GM23338 (cell line): Measurements from ENCODE around the gene RAC3. TPM values are rescaled to one million over a fixed set of nuclear protein-coding genes. Genes with fewer than 3 reads are reported as not detected.

ENCODE experiments used
- ATAC-seq: fragments of 200-7000 bp; cut with Tn5 transposase; 3 replicates; pipeline ENCODE4 v1.9.1; 2020
- DNase-seq: peaks from one replicate; pipeline ENCODE4 v3.0.0-alpha.2; 2015; ENCODE audit warnings: low spot score
- H2AFZ ChIP-seq: fragments of 200-600 bp; sonication (generic); 2 replicates; pipeline ENCODE4 v1.8.0; 2016; ENCODE audit warnings: antibody characterized with exemption, mild to moderate bottlenecking, moderate library complexity
- H3F3A ChIP-seq: fragments of 200-600 bp; sonication (generic); replicated peaks from 2 replicates; pipeline ENCODE4 v1.8.0; 2017; ENCODE audit warnings: antibody characterized with exemption, mixed run types, low read depth
- H3K27ac ChIP-seq: fragments of 200-600 bp; sonication (generic); 2 replicates; pipeline ENCODE4 v1.6.1; 2016; ENCODE audit warnings: low read depth
- H3K27me3 ChIP-seq: fragments of 200-600 bp; sonication (generic); 2 replicates; pipeline ENCODE4 v1.8.0; 2016; ENCODE audit warnings: mild to moderate bottlenecking, mixed run types, moderate library complexity; ENCODE audit not compliant: insufficient read depth
- H3K36me3 ChIP-seq: fragments of 200-600 bp; sonication (generic); 2 replicates; pipeline ENCODE4 v1.8.0; 2016; ENCODE audit warnings: mild to moderate bottlenecking; ENCODE audit not compliant: insufficient read depth
- H3K4me1 ChIP-seq: fragments of 200-600 bp; sonication (generic); 2 replicates; pipeline ENCODE4 v1.8.0; 2016; ENCODE audit warnings: mild to moderate bottlenecking, moderate library complexity; ENCODE audit not compliant: insufficient read depth
- H3K4me2 ChIP-seq: fragments of 200-600 bp; sonication (generic); 2 replicates; pipeline ENCODE4 v1.7.1; 2017; ENCODE audit warnings: mixed run types
- H3K4me3 ChIP-seq: fragments of 200-600 bp; sonication (generic); 2 replicates; pipeline ENCODE4 v1.6.1; 2016; ENCODE audit warnings: mixed run types
- H3K79me2 ChIP-seq: fragments of 200-600 bp; sonication (generic); replicated peaks from 2 replicates; pipeline ENCODE4 v1.8.0; 2017; ENCODE audit warnings: mild to moderate bottlenecking; ENCODE audit not compliant: insufficient read depth
- H3K9me2 ChIP-seq: fragments of 200-600 bp; sonication (generic); 2 replicates; pipeline ENCODE4 v1.8.0; 2017; ENCODE audit not compliant: insufficient read depth
- H4K20me1 ChIP-seq: fragments of 200-600 bp; sonication (generic); replicated peaks from 2 replicates; pipeline ENCODE4 v1.8.0; 2017; ENCODE audit warnings: mild to moderate bottlenecking; ENCODE audit not compliant: insufficient read depth
- H3K27ac Mint-ChIP-seq: 2 replicates; pipeline ENCODE4 v1.8.0; 2020; ENCODE audit warnings: inconsistent platforms, mild to moderate bottlenecking, moderate library complexity, mixed read lengths
- H3K27me3 Mint-ChIP-seq: 3 replicates; pipeline ENCODE4 v1.8.0; 2022; ENCODE audit warnings: low read depth, mild to moderate bottlenecking, moderate library complexity, mixed read lengths, inconsistent platforms; ENCODE audit not compliant: insufficient read depth, poor library complexity
- H3K36me3 Mint-ChIP-seq: 3 replicates; pipeline ENCODE4 v1.8.0; 2021; ENCODE audit warnings: low read depth, mild to moderate bottlenecking, inconsistent platforms, moderate library complexity, mixed read lengths
- H3K4me1 Mint-ChIP-seq: 3 replicates; pipeline ENCODE4 v1.8.0; 2020; ENCODE audit warnings: mild to moderate bottlenecking, inconsistent platforms, mixed read lengths
- H3K4me3 Mint-ChIP-seq: 3 replicates; pipeline ENCODE4 v1.8.0; 2021; ENCODE audit warnings: moderate library complexity, mild to moderate bottlenecking, inconsistent platforms, mixed read lengths
- H3K9me3 Mint-ChIP-seq: 3 replicates; pipeline ENCODE4 v1.8.0; 2020; ENCODE audit warnings: moderate library complexity, mild to moderate bottlenecking, inconsistent platforms, mixed read lengths
- CREB1 ChIP-seq: fragments of 250-450 bp; sonication (Bioruptor Pico); IDR thresholded peaks from 2 replicates; pipeline ENCODE4 v1.5.0; 2020; ENCODE audit warnings: low read depth, mild to moderate bottlenecking, moderate library complexity
- EZH2 ChIP-seq: fragments of 200-600 bp; sonication (generic); IDR thresholded peaks from one replicate; pipeline ENCODE4 v1.8.0; 2017; ENCODE audit warnings: antibody characterized with exemption, mild to moderate bottlenecking, low read depth; ENCODE audit not compliant: unreplicated experiment
- EZH2phosphoT487 ChIP-seq: fragments of 200-600 bp; sonication (generic); IDR thresholded peaks from one replicate; pipeline ENCODE4 v1.8.1; 2018; ENCODE audit warnings: antibody characterized with exemption; ENCODE audit not compliant: unreplicated experiment
- JUNB ChIP-seq: IDR thresholded peaks from one replicate; pipeline ENCODE4 v1.6.1; 2016; ENCODE audit warnings: antibody characterized with exemption; ENCODE audit not compliant: unreplicated experiment
- NANOG ChIP-seq: IDR thresholded peaks from 2 replicates; pipeline ENCODE4 v1.6.1; 2016; ENCODE audit warnings: antibody characterized with exemption, borderline replicate concordance
- POLR2AphosphoS5 ChIP-seq: IDR thresholded peaks from 2 replicates; pipeline ENCODE4 v1.6.1; 2016; ENCODE audit warnings: antibody characterized with exemption, low read depth
- STAT1 ChIP-seq: IDR thresholded peaks from one replicate; pipeline ENCODE4 v1.6.1; 2016; ENCODE audit warnings: antibody characterized with exemption; ENCODE audit not compliant: unreplicated experiment
- ZNF114 ChIP-seq: fragments of 250-450 bp; sonication (Bioruptor Pico); IDR thresholded peaks from 2 replicates; pipeline ENCODE4 v1.5.0; 2020; ENCODE audit warnings: mild to moderate bottlenecking, moderate library complexity
- ZNF331 ChIP-seq: fragments of 250-450 bp; sonication (Bioruptor Pico); IDR thresholded peaks from 2 replicates; pipeline ENCODE4 v1.5.0; 2020; ENCODE audit warnings: low read depth, mild to moderate bottlenecking, moderate library complexity
- polyA plus RNA-seq: library from polyadenylated mRNA; unstranded; fragments of >200 nt; fragmentation: Nextera tagmentation; extraction: Ambion mirVana; gene quantifications from 2 replicates; pipeline ENCODE4 v1.2.1, GENCODE V29; 2016
- total RNA-seq: library from RNA; depleted of rRNA; stranded (reverse); fragments of >200 nt; shearing (Covaris generic); gene quantifications from 2 replicates; pipeline ENCODE4 v1.2.3, GENCODE V29; 2014
- TF ChIP-seq, protein P1 (sequence below), 2 experiments: fragments of 200-600 bp in 1 of 2; sonication (generic) in 1 of 2; conservative IDR thresholded peaks; 2 replicates each; pipeline versions ENCODE4 v1.5.1 to v1.6.1; 2016 to 2017; ENCODE audit warnings: antibody characterized with exemption in 2 of 2, low read depth in 2 of 2, mild to moderate bottlenecking in 2 of 2, moderate library complexity in 1 of 2
- TF ChIP-seq, protein P2 (sequence below): IDR thresholded peaks from one replicate; pipeline ENCODE4 v1.6.1; 2018; ENCODE audit warnings: antibody characterized with exemption; ENCODE audit not compliant: unreplicated experiment
- TF ChIP-seq, protein P3 (sequence below): fragments of 250-450 bp; sonication (Bioruptor Pico); IDR thresholded peaks from 2 replicates; pipeline ENCODE4 v1.5.0; 2020; ENCODE audit warnings: mild to moderate bottlenecking, moderate library complexity
- TF ChIP-seq, protein P4 (sequence below): IDR thresholded peaks from 2 replicates; pipeline ENCODE4 v1.6.1; 2016; ENCODE audit warnings: antibody characterized with exemption

The RAC3 gene
- total and polyA plus RNA-seq, 2 experiments from 2014 or later, result 31.5 to 293 TPM

DNA sequence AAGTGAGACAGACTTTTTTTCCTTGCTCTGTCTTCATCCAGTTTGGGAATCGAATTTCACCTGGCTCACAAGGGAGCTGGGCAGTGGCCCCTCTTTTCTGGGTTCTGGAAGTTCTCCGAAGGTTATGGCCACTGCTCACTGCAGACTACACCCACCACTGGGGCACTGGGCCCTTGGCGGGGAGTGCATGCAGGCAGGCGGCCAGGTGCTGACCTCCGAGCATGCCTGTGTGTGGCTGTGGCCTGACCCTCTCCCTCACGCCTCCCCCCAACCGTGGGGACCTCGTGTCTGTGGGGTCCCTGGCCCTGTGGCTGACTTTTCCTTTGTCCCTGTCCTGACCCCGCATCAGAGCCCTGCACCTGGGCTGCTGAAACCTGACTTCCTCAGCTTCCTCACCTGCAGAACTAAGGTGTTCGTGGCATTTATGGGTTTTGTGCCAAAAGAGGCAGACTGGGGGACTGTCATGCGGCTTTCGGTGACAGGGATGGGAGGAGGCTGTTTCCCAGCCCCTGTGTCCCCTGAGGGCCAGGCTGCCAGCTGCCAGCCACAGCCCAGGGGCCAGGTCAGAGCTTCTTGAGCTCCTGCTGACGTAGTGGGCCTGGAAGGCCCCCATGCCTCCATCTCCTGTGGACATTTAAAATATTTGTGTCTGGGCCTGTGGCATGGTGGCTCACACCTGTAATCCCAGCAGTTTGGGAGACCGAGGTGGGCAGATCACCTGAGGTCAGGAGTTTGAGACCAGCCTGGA is 32.6 kb upstream of the RAC3 start:
- Mint-ChIP-seq H3K27me3 (peaks cover 15% of the 10 kb centered on the region), H3K36me3 (peaks cover 6% of the 10 kb centered on the region; the same call in 1 of the 3 replicates), H3K4me3 (no peak overlapping the region), H3K9me3 (no peaks in the 10 kb centered on the region), H3K4me1 (peaks cover 5% of the 10 kb centered on the region), H3K27ac (no peak overlapping the region)
- Histone ChIP-seq H3K79me2 (no peaks in the 10 kb centered on the region), H3K27ac (no peak overlapping the region), H3K4me2 (no peak overlapping the region), H3K27me3 (no peaks in the 10 kb centered on the region), H3K4me3 (no peak overlapping the region), H3K9me2 (no peaks in the 10 kb centered on the region), H2AFZ (no peak overlapping the region), H3K4me1 (no peaks in the 10 kb centered on the region), H3K36me3 (no peaks in the 10 kb centered on the region), H4K20me1 (0 out of 2 replicates have a peak, but pooled peaks cover 4% of the 10 kb centered on the region), H3F3A (0 out of 2 replicates have a peak, but pooled peaks cover 2% of the 10 kb centered on the region)
- DNase-seq, result no peak
- ATAC-seq, result no peak
- TF ChIP-seq CREB1 (no peak), EZH2 (no peak), JUNB (no peak), EZH2phosphoT487 (no peak), POLR2AphosphoS5 (no peak), NANOG (no peak), ZNF331 (CRISPR knock-in tag) (no peak), ZNF114 (CRISPR knock-in tag) (no peak), STAT1 (no peak)
- TF ChIP-seq, protein P1, sequence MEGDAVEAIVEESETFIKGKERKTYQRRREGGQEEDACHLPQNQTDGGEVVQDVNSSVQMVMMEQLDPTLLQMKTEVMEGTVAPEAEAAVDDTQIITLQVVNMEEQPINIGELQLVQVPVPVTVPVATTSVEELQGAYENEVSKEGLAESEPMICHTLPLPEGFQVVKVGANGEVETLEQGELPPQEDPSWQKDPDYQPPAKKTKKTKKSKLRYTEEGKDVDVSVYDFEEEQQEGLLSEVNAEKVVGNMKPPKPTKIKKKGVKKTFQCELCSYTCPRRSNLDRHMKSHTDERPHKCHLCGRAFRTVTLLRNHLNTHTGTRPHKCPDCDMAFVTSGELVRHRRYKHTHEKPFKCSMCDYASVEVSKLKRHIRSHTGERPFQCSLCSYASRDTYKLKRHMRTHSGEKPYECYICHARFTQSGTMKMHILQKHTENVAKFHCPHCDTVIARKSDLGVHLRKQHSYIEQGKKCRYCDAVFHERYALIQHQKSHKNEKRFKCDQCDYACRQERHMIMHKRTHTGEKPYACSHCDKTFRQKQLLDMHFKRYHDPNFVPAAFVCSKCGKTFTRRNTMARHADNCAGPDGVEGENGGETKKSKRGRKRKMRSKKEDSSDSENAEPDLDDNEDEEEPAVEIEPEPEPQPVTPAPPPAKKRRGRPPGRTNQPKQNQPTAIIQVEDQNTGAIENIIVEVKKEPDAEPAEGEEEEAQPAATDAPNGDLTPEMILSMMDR (conservative IDR thresholded peaks at IDR 0.05; ENCODE audit: low read depth in 2 of 2), result no peak
- TF ChIP-seq, protein P2, sequence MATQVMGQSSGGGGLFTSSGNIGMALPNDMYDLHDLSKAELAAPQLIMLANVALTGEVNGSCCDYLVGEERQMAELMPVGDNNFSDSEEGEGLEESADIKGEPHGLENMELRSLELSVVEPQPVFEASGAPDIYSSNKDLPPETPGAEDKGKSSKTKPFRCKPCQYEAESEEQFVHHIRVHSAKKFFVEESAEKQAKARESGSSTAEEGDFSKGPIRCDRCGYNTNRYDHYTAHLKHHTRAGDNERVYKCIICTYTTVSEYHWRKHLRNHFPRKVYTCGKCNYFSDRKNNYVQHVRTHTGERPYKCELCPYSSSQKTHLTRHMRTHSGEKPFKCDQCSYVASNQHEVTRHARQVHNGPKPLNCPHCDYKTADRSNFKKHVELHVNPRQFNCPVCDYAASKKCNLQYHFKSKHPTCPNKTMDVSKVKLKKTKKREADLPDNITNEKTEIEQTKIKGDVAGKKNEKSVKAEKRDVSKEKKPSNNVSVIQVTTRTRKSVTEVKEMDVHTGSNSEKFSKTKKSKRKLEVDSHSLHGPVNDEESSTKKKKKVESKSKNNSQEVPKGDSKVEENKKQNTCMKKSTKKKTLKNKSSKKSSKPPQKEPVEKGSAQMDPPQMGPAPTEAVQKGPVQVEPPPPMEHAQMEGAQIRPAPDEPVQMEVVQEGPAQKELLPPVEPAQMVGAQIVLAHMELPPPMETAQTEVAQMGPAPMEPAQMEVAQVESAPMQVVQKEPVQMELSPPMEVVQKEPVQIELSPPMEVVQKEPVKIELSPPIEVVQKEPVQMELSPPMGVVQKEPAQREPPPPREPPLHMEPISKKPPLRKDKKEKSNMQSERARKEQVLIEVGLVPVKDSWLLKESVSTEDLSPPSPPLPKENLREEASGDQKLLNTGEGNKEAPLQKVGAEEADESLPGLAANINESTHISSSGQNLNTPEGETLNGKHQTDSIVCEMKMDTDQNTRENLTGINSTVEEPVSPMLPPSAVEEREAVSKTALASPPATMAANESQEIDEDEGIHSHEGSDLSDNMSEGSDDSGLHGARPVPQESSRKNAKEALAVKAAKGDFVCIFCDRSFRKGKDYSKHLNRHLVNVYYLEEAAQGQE, result no peak
- TF ChIP-seq, protein P3, sequence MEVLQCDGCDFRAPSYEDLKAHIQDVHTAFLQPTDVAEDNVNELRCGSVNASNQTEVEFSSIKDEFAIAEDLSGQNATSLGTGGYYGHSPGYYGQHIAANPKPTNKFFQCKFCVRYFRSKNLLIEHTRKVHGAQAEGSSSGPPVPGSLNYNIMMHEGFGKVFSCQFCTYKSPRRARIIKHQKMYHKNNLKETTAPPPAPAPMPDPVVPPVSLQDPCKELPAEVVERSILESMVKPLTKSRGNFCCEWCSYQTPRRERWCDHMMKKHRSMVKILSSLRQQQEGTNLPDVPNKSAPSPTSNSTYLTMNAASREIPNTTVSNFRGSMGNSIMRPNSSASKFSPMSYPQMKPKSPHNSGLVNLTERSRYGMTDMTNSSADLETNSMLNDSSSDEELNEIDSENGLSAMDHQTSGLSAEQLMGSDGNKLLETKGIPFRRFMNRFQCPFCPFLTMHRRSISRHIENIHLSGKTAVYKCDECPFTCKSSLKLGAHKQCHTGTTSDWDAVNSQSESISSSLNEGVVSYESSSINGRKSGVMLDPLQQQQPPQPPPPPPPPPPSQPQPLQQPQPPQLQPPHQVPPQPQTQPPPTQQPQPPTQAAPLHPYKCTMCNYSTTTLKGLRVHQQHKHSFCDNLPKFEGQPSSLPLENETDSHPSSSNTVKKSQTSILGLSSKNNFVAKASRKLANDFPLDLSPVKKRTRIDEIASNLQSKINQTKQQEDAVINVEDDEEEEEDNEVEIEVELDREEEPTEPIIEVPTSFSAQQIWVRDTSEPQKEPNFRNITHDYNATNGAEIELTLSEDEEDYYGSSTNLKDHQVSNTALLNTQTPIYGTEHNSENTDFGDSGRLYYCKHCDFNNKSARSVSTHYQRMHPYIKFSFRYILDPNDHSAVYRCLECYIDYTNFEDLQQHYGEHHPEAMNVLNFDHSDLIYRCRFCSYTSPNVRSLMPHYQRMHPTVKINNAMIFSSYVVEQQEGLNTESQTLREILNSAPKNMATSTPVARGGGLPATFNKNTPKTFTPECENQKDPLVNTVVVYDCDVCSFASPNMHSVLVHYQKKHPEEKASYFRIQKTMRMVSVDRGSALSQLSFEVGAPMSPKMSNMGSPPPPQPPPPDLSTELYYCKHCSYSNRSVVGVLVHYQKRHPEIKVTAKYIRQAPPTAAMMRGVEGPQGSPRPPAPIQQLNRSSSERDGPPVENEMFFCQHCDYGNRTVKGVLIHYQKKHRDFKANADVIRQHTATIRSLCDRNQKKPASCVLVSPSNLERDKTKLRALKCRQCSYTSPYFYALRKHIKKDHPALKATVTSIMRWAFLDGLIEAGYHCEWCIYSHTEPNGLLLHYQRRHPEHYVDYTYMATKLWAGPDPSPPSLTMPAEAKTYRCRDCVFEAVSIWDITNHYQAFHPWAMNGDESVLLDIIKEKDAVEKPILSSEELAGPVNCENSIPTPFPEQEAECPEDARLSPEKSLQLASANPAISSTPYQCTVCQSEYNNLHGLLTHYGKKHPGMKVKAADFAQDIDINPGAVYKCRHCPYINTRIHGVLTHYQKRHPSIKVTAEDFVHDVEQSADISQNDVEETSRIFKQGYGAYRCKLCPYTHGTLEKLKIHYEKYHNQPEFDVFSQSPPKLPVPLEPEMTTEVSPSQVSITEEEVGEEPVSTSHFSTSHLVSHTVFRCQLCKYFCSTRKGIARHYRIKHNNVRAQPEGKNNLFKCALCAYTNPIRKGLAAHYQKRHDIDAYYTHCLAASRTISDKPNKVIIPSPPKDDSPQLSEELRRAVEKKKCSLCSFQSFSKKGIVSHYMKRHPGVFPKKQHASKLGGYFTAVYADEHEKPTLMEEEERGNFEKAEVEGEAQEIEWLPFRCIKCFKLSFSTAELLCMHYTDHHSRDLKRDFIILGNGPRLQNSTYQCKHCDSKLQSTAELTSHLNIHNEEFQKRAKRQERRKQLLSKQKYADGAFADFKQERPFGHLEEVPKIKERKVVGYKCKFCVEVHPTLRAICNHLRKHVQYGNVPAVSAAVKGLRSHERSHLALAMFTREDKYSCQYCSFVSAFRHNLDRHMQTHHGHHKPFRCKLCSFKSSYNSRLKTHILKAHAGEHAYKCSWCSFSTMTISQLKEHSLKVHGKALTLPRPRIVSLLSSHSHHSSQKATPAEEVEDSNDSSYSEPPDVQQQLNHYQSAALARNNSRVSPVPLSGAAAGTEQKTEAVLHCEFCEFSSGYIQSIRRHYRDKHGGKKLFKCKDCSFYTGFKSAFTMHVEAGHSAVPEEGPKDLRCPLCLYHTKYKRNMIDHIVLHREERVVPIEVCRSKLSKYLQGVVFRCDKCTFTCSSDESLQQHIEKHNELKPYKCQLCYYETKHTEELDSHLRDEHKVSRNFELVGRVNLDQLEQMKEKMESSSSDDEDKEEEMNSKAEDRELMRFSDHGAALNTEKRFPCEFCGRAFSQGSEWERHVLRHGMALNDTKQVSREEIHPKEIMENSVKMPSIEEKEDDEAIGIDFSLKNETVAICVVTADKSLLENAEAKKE (CRISPR knock-in tag), result no peak
- TF ChIP-seq, protein P4, sequence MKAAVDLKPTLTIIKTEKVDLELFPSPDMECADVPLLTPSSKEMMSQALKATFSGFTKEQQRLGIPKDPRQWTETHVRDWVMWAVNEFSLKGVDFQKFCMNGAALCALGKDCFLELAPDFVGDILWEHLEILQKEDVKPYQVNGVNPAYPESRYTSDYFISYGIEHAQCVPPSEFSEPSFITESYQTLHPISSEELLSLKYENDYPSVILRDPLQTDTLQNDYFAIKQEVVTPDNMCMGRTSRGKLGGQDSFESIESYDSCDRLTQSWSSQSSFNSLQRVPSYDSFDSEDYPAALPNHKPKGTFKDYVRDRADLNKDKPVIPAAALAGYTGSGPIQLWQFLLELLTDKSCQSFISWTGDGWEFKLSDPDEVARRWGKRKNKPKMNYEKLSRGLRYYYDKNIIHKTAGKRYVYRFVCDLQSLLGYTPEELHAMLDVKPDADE, result no peak
